Retinal pigment epithelial cell (primary cell): ENCODE data around the gene CSTF1.

Experiments
- DNase-seq: peaks from one replicate; pipeline ENCODE4 v3.0.0-alpha.2; 2010; ENCODE audit warnings: low read depth
- H3K4me3 ChIP-seq: 2 replicates; pipeline ENCODE4 v1.5.1; 2011; ENCODE audit warnings: mild to moderate bottlenecking, low read length, control low read depth, moderate library complexity
- TF ChIP-seq, protein P1 (sequence below): conservative IDR thresholded peaks from 2 replicates; pipeline ENCODE4 v1.5.1; 2011; ENCODE audit warnings: low read depth, low read length, control low read depth, inconsistent platforms

Gene CSTF1

DNA sequence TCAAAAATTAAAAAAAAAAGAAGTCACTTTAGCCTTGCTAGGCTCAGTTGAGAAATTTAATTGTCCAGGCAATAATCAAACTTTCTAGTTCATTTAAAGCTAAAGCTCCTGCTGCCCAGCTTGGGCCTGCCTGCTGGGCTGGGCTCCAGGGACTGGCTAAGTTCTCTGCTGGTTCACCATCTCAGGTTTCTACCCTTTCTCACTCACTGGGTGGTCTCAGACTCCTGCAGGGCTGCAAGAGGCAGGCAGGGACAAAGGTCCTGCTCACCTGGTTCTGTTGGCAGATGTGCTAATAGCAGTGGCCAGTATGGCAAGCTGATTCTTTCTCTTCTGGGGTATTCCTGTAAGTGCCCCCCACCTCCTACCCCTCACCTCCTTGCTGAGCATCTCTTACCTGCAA is 54.8 kb downstream of the CSTF1 start:
- no peak overlapping the region for H3K4me3 ChIP-seq
- DNase-seq = no peak
- TF ChIP-seq, protein P1, sequence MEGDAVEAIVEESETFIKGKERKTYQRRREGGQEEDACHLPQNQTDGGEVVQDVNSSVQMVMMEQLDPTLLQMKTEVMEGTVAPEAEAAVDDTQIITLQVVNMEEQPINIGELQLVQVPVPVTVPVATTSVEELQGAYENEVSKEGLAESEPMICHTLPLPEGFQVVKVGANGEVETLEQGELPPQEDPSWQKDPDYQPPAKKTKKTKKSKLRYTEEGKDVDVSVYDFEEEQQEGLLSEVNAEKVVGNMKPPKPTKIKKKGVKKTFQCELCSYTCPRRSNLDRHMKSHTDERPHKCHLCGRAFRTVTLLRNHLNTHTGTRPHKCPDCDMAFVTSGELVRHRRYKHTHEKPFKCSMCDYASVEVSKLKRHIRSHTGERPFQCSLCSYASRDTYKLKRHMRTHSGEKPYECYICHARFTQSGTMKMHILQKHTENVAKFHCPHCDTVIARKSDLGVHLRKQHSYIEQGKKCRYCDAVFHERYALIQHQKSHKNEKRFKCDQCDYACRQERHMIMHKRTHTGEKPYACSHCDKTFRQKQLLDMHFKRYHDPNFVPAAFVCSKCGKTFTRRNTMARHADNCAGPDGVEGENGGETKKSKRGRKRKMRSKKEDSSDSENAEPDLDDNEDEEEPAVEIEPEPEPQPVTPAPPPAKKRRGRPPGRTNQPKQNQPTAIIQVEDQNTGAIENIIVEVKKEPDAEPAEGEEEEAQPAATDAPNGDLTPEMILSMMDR = no peak

DNA sequence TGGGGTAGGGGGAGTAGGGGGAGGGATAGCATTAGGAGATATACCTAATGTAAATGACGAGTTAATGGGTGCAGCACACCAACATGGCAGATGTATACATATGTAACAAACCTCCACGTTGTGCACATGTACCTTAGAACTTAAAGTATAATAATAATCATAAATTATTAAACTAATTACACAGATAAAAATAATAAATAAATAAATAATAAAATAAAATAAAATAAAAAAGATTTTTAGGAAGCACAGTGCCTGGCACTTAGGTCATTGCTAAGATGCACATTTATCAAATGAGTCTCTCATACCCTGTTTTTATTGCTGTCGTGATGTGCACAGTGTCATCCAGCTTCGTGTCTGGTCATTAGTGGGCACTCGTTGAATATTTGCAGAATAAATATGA is 57.0 kb downstream of the CSTF1 start:
- no peak overlapping the region for H3K4me3 ChIP-seq
- TF ChIP-seq, protein P1 = no peak

DNA sequence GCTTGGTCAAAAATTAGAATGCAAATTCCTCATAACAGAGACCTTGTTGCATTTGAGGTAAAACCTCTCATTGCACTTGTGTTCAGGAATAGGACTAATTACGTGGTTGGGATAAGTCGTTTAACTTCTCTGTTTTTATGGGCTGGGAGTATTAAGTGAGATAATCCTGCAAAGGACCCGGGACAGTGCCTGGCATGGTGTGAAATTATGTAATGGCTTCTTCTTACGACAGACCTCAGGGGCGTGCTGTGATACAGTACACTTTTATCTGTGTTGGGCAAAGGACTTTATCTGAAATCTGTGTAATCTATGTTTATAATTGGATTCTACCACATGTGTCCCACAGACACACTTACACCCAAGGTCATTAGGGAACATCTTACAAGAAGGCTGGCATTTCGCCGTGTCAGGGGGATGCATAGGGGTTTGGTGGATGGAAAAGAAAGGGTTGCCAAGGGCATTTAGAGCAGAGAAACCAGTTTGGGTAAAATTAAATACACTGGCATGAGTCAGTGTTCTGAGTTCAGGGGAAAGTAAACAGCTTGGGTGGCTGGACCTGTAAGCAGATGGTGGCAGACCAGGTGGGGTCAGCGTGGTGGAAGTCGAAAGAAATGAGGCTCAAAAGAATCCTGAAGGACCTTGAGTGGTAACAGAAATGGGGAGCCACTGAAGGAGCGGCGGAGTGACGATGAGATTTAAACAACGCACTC is 58.8 kb downstream of the CSTF1 start:
- H3K4me3 ChIP-seq = no peak overlapping the region
- DNase-seq = no peak
- TF ChIP-seq, protein P1 = no peak

More for the DNA sequence above, 57.0 kb downstream of the CSTF1 start:
- DNase-seq = no peak

DNA sequence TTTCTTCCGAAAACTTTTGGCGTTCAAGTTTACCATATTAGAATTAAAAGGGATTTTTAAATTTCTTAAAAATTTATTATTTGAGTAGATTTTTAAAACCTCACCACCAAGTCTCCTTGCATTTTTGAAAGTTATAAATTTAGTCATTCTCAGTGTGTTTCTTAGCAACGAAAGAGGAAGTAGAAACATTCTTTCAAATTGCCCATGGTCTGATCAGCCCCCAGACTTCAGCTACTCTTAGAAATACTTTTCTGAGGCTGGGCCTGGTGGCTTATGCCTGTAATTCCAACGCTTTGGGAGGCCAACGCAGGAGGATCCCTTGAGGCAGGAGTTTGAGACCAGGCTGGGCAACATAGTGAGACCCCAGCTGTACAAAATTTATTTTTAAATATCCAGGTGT is 60.9 kb downstream of the CSTF1 start:
- H3K4me3 ChIP-seq = no peak overlapping the region
- TF ChIP-seq, protein P1 = no peak

DNA sequence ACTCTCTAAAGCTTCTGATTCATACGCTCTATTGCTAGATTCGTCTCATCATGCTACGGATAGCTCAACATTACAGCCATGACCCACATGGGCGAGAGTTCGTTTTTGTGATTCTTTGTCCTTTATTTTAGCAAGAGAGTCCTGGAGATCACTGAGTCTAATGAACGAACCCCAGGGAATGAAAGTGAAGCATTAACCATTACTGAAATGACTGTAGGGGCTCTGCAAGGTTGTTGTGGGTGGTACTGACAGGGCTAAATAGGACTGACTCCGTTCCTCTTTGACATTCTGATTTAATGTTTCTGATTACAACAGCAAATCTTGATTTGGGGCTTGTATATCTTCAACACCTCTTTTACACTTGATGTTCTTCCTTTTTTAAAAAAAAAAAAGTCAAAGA is 62.3 kb downstream of the CSTF1 start:
- DNase-seq = no peak
- TF ChIP-seq, protein P1 = no peak
- no peak overlapping the region for H3K4me3 ChIP-seq

More for the DNA sequence above, 60.9 kb downstream of the CSTF1 start:
- DNase-seq = no peak
